ENCODE data around the gene MOCS1.
A peak's percentile ranks its signal among the peaks of the same experiment; 100 is the strongest.

The MOCS1 gene

DNA sequence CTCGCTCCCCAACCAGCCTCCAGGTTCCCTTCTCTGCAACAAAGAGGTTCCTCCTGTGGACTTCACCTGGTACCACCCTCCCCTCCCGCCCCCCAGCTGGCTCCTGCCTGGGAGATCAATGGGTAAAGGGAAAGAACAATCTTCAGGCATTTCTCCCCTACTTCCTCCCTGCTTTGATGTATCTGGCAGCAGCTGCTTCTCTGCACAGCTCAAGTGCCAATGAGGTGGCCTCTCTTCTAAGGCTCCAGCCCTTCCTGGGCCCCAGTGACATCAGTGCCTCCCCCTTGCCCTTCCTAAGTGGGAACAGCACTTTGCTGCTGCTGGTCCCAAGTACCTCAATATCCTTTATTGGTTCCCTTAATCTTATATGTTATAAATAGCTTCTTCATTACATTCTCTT lies 23.5 kb downstream of the MOCS1 start:
- ATAC-seq (ENCODE audit: insufficient read depth, low read depth): peak; percentile 79; the same call in 2 of the 3 replicates
- Histone ChIP-seq H3K4me1 (ENCODE audit: insufficient read depth, low read length) (no peaks in the 10 kb centered on the region), H3K9ac (ENCODE audit: low read depth, low read length) (no peak overlapping the region), H3K27ac (ENCODE audit: low read length) (no peak overlapping the region), H3K4me2 (ENCODE audit: insufficient read depth, low read length) (no peak overlapping the region), H3K27me3 (ENCODE audit: insufficient read depth, low read length, poor library complexity) (no peaks in the 10 kb centered on the region), H4K20me1 (ENCODE audit: insufficient read depth, low read length) (no peaks in the 10 kb centered on the region), H3K36me3 (ENCODE audit: insufficient read depth, low read length) (no peaks in the 10 kb centered on the region), H3K79me2 (ENCODE audit: insufficient read depth, low read length) (no peaks in the 10 kb centered on the region), H3K9me3 (ENCODE audit: insufficient read depth, low read length, severe bottlenecking) (no peaks in the 10 kb centered on the region), H3K4me3 (ENCODE audit: low read depth in 1 of 2, low read length in 2 of 2) (no peak overlapping the region), H2AFZ (ENCODE audit: low read depth, low read length) (no peak overlapping the region)
- DNase-seq: peak; percentile 21
- no peak for TF ChIP-seq EZH2 (IDR thresholded peaks at IDR 0.05; ENCODE audit: borderline replicate concordance, low read depth, low read length, severe bottlenecking)
- TF ChIP-seq, protein P1, sequence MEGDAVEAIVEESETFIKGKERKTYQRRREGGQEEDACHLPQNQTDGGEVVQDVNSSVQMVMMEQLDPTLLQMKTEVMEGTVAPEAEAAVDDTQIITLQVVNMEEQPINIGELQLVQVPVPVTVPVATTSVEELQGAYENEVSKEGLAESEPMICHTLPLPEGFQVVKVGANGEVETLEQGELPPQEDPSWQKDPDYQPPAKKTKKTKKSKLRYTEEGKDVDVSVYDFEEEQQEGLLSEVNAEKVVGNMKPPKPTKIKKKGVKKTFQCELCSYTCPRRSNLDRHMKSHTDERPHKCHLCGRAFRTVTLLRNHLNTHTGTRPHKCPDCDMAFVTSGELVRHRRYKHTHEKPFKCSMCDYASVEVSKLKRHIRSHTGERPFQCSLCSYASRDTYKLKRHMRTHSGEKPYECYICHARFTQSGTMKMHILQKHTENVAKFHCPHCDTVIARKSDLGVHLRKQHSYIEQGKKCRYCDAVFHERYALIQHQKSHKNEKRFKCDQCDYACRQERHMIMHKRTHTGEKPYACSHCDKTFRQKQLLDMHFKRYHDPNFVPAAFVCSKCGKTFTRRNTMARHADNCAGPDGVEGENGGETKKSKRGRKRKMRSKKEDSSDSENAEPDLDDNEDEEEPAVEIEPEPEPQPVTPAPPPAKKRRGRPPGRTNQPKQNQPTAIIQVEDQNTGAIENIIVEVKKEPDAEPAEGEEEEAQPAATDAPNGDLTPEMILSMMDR (IDR thresholded peaks at IDR 0.05; ENCODE audit: borderline replicate concordance, extremely low read depth, low read length, poor library complexity, severe bottlenecking): no peak

DNA sequence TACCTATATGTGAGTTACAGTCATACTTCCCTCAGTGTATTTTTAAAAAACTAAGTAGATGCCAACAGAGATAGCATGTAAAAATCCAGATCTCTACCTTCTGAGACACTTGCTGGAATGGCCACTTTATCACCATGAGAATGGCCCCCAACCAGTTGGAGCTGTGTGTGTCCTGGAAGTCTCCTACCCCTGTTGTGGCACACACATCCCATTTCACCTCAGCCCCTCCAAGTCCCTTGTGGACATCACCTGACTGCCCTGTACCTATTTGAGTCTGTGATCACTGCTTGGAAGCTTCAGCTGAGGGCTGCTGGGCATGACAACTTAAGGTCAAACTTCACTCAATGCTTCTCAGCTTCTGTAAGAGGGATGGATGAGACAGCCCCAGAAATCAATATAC lies 24.1 kb downstream of the MOCS1 start:
- DNase-seq (no peak), ATAC-seq (ENCODE audit: insufficient read depth, low read depth) (no peak)
- no peak for TF ChIP-seq EZH2 (IDR thresholded peaks at IDR 0.05; ENCODE audit: borderline replicate concordance, low read depth, low read length, severe bottlenecking)
- TF ChIP-seq, protein P1 (IDR thresholded peaks at IDR 0.05; ENCODE audit: borderline replicate concordance, extremely low read depth, low read length, poor library complexity, severe bottlenecking): no peak
- Histone ChIP-seq H3K79me2 (ENCODE audit: insufficient read depth, low read length) (no peaks in the 10 kb centered on the region), H3K4me1 (ENCODE audit: insufficient read depth, low read length) (no peaks in the 10 kb centered on the region), H3K4me3 (ENCODE audit: low read depth in 1 of 2, low read length in 2 of 2) (no peak overlapping the region), H3K27ac (ENCODE audit: low read length) (no peak overlapping the region), H3K9ac (ENCODE audit: low read depth, low read length) (no peak overlapping the region), H2AFZ (ENCODE audit: low read depth, low read length) (no peak overlapping the region), H3K4me2 (ENCODE audit: insufficient read depth, low read length) (no peak overlapping the region), H4K20me1 (ENCODE audit: insufficient read depth, low read length) (no peaks in the 10 kb centered on the region), H3K9me3 (ENCODE audit: insufficient read depth, low read length, severe bottlenecking) (no peaks in the 10 kb centered on the region), H3K36me3 (ENCODE audit: insufficient read depth, low read length) (no peaks in the 10 kb centered on the region), H3K27me3 (ENCODE audit: insufficient read depth, low read length, poor library complexity) (no peaks in the 10 kb centered on the region)

DNA sequence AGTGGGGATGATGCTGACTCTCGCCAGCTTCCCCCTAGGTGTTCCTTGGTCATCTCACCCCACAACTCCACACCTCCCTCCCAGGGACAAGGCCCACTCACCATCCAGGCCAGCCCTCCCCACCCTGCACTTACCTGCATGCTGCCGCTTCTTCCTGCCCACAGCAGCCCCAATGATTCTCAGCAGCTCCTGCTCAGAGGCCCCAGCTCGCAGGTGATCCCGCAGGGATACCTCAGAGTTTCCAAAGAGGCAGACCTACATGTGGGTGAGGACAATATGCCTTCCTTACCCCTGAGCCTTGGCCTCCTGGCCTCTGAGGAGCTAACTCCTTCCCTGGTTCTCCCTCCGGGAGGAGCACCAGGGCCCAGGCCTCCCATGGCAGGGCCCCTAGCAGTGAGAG lies 24.6 kb downstream of the MOCS1 start:
- TF ChIP-seq, protein P1 (IDR thresholded peaks at IDR 0.05; ENCODE audit: borderline replicate concordance, extremely low read depth, low read length, poor library complexity, severe bottlenecking): no peak
- no peak for TF ChIP-seq EZH2 (IDR thresholded peaks at IDR 0.05; ENCODE audit: borderline replicate concordance, low read depth, low read length, severe bottlenecking)
- no peak overlapping the region for H2AFZ ChIP-seq (ENCODE audit: low read depth, low read length)
- H3K4me2 ChIP-seq (ENCODE audit: insufficient read depth, low read length): no peak overlapping the region
- no peaks in the 10 kb centered on the region for H3K4me1 ChIP-seq (ENCODE audit: insufficient read depth, low read length)
- no peaks in the 10 kb centered on the region for H3K79me2 ChIP-seq (ENCODE audit: insufficient read depth, low read length)
- no peak overlapping the region for H3K27ac ChIP-seq (ENCODE audit: low read length)
- no peak overlapping the region for H3K4me3 ChIP-seq (ENCODE audit: low read depth in 1 of 2, low read length in 2 of 2)
- no peaks in the 10 kb centered on the region for H3K27me3 ChIP-seq (ENCODE audit: insufficient read depth, low read length, poor library complexity)
- H4K20me1 ChIP-seq (ENCODE audit: insufficient read depth, low read length): no peaks in the 10 kb centered on the region
- ATAC-seq (ENCODE audit: insufficient read depth, low read depth) (no peak), DNase-seq (no peak)
- H3K9ac ChIP-seq (ENCODE audit: low read depth, low read length): no peak overlapping the region
- H3K36me3 ChIP-seq (ENCODE audit: insufficient read depth, low read length): no peaks in the 10 kb centered on the region
- H3K9me3 ChIP-seq (ENCODE audit: insufficient read depth, low read length, severe bottlenecking): no peaks in the 10 kb centered on the region

Measured in DND-41 (cell line).